Activated naive CD4-positive, alpha-beta T cell treated with Interleukin-2 at 50 U/mL for 16 hours (primary cell): ENCODE data around the gene ABCA2.

Experiments
- DNase-seq: peaks from one replicate; pipeline ENCODE4 v3.0.0-alpha.2; 2020

Gene ABCA2

GRCh38 chr9:136996361-136997292 lies 31.4 kb downstream of the ABCA2 start, which contains the start of gene CLIC3:
CLIC3 (minus strand) TSS chr9:136996568; CDS start chr9:136996543, 25 bp downstream.
- DNase-seq = peak; percentile 43

DNA sequence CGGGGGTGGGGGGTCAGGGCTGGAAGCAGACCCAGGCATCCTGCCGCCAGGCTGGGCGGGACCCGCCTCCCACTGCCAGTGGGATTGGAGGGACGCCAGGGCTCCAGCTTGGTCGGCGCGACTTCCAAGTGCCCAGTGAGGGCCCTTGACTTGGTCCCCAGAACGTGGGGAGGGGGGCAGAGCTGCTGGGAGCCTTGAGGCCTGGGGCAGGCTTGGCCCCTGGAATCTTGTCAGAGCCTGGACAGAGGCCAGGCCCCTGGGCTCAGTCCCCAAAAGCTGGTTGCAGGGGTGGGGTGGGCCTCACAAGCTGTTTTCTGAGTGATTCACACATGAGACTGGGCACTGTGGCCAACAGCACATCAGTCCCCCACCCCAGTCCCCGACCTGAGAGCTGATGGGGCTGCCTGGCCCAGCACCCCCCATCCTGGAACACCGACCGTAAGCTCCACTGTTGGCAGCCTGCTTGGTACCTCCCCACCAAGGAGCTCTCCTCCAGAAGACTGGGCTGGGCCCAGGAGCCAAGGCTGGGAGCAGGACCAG lies 32.2 kb downstream of the ABCA2 start:
- DNase-seq = no peak

DNA sequence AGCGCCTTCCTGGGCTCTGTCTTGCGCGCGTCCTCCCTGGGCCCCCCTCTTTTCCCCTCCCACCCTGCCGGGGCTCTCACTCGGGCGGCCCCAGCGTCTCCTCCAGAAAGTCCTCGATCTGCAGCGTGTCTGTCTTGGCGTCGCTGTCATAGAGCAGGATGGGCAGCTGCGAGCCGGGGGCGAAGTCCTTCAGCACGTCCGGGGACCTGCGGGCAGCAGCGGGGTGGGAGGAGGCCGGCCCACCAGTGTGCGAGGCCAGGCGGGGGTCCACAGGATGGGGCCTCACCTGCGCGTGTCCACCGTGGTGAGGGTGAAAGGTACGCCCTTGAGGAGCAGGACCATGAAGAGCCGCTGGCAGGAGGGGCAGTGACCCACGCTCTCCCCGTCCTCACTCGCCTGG lies 32.7 kb downstream of the ABCA2 start:
- no peak for DNase-seq

DNA sequence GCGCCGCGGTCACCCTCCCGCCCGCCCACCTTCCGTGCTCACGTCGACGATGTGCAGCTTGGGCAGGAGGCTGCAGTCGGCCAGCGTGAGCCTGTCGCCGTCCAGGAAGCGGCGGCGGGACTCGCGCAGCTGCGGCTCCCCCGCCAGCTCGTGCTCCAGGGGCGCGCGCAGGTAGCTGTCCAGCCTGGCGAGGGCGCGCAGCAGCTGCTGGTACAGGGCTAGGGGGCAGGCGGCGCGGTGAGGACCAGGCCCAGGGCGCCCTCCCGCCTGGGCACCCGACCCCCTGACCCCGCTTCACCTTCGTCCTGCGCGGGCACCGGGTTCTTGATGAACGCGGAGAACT lies 33.2 kb downstream of the ABCA2 start:
- no peak for DNase-seq

DNA sequence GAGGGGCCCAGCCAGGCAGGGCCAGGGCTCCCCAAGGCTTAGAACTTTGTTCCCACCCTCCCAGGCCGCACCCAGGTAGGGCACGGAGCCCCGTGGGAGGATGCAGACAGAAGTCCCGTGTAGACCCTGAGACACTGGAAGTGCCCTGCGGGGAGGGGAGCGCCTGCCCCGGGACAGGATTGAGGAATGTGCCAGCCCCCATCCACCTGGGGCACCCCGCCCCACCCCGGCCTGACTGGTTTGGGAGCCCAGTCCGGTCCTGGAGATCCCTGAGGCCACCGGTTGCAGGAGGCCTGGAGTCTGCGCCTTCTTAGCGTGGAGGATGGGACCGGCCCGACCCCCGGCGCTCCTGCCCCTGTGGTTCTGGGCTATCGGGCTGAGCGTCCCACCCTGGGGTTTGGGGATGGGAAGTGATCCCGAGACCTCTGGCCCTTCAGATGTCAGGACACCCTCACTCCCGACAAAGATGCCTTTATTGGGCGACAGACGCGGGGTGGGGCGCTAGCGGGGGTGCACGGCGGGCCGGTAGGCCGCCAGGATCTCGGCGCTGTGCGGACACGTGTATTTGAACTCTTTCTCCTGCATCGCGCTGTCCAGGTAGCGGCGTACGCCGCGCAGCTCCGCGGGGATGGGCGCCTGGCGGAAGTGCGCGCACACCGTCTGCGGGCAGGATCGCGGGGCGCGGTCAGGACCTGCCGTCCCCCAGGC lies 33.7 kb downstream of the ABCA2 start:
- DNase-seq = no peak

- no peak for DNase-seq
These were observed 35.1 kb downstream of the ABCA2 start for GRCh38 chr9:136992819-136993369.

DNA sequence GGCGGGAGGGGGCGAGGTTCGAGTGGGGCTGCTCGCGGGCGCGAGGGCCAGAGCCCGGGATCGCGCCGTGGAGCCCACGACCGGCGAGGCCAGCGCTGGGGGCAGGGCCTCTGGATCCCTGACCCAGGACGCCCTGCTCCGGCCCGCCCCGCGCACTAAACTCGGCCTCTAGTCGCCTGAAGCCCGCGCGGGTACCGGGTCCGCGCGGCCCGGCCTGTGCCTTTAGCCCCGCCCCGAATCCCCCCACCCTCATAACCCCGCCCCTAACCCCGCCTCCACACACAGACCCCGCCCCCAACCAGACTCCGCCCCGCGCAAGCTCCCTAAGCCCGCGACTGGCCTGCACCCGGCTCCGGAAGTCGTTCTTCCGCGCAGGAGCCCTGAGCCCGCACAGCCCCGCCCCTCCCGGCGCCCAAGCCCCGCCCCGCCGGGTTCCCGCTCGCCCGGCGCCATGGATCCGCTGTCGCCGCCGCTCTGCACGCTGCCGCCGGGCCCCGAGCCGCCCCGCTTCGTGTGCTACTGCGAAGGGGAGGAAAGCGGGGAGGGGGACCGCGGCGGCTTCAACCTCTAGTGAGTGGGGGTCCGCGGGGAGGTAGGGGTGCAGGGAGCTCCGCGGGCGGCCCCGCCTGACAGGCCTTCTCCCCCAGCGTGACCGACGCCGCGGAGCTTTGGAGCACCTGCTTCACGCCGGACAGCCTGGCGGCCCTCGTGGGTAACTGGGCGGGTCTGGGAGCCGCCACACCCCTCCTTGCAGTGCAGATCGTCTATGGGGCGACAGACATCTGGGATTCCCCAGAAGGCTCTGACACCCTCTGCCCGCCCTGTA lies 35.8 kb downstream of the ABCA2 start, which contains the start of gene PAXX:
Gene PAXX (plus strand): TSS at position 430 of the 826 bp plus-strand sequence. CDS start 22 bp downstream, at position 452.
- peak; percentile 95 for DNase-seq

- no peak for DNase-seq
These were observed 37.7 kb downstream of the ABCA2 start for GRCh38 chr9:136990242-136990911.

DNA sequence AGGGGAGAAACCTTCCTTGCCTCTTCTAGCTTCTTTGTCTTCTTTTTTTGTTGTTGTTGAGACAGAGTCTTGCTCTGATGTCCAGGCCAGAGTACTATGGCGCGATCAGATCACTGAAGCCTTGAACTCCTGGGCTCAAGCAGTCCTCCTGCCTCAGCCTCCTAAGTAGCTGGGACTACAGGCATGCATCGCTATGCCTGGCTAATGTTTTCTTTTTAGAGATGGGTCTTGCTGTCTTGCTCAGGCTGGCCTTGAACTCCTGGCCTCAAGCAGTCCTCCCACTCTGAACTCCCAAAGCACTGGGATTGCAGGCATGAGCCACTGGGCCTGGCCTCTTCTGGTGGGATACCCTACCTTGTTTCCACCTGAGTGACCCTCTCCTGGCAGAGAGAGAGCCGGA lies 39.2 kb downstream of the ABCA2 start:
- no peak for DNase-seq

- DNase-seq = no peak
These were observed 42.2 kb downstream of the ABCA2 start for GRCh38 chr9:136985853-136986252.

GRCh38 chr9:136985027-136985602 lies 42.9 kb downstream of the ABCA2 start:
- DNase-seq = no peak

DNA sequence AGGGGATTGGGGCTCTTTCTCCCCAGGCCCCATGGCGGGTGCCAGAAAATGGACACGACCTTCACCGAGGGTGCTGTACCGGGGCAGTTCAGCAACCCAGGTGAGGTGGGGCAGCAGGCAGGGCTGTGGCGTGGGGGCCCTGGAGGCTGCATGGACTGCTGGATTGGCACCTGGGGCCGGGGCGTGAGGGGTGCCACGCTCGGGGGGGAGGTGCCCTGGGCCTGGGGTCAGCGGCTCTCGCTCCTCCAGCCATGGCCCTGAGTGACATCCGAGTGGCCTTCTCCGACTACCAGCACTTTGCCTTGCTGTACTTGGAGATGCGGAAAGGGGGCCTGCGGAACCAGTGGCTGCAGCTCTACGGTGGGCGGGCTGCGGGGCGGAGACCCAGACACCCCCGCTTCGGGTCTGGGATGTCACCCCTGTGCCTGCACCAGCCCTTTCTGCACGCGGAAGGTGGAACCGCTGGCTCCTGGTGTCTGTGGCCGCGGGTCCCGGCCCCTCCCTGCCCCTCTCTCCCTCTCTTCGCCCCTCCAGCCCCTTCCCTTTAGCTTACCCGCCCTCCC lies 43.5 kb downstream of the ABCA2 start:
- DNase-seq = no peak

DNA sequence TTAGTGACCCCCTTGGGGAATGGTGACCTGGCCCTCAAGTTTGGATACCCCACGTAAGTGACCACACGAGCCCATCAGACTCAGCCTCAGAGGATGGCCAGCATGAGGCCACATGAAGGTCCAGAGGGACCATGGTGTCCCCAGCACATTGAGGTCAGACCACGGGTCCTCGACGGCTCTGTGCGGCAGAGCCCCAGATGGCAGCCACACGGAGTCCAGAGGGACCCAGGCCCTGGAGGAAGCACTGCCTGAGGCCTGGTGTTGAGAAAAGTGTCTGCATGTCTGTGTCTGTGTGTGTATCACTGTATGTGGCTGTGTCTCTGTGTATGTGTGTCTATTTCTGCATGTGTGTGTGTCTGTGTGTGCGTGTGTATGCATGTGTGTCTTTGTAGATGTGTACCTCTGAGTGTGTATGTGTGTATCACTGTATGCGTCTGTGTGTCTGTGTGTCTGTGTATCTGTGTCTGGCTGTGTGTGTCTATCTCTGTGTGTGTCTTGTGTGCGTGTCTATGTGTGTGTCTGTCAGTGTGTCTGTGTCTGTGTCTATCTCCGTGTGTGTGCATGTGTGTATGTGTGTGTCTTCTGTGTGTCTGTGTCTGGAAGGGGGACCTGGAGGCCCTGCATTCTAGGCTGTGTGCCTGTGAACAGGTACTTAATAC lies 44.3 kb downstream of the ABCA2 start:
- DNase-seq = no peak

GRCh38 chr9:136983167-136983566 lies 44.9 kb downstream of the ABCA2 start:
- no peak for DNase-seq

DNA sequence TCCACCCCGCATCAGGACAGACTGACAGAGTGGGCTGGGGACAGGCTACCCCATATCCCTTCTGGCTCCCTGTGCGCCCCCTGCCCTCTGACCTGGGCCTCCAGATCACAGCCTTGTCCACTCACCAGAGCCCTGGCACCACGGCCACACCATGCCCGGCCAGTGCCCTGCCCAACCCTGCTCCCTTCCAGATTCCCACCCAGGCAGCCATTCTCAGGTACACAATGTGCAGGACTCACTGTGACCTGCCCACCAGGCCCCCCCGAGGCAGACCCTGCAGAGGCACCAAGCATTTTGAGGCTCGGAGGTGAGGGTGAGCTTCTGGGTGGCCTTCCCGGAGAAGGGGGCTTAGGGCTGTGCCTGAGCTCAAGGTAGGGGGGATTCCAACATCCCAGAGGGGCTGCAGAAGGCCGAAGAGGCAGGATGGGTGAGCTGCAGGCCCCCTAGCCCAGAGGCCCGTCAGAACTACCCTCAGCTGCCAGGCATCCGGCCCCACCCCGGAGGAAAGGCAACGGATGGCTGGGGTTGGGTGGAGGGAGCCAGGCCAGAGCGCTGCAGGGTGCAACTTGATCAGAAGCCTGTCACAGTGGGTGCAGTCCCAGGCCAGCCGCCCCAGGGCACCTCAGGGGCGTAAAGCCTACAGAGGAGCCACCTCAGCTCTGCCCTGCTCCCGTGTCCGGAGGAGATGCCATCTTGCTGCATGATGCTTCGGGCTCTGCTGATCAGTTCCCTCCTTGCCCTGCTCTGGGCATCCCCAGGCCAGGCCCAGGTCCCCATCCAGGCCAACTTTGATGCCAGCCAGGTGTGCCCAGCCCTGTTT lies 45.6 kb downstream of the ABCA2 start, which contains the start of gene LCNL1:
Gene LCNL1 (plus strand): TSS at position 762 of the 820 bp plus-strand sequence. CDS start 594 bp downstream, outside the sequence.
- DNase-seq = no peak

DNA sequence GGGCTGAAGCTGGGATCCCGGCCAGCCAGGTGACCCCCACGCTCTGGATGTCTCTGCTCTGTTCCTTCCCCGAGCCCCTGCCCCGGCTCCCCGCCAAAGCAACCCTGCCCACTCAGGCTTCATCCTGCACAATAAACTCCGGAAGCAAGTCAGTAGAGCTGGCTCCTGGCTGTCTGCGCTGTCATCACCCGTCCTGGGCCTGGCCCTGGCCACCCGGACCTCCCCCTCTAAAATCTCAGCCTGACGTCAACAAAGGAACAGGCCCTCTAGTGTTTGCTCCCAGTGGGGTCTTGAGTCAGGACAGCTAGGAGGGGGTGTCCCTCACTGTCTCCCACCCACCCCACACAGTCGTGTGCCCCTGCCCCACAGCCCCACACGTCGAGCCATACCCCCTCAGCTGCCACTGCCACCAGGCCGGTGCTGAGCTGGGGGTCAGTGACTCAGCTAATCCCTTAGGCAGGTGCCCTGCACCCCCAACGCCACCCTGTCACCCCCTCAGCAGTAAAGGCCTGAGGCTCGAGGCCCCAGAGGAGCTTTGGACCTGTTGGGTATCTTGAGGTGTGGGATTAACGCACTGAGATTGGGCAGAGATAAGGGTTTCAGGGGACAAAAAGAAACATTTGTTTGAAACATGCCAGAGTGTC lies 46.3 kb downstream of the ABCA2 start:
- no peak for DNase-seq

DNA sequence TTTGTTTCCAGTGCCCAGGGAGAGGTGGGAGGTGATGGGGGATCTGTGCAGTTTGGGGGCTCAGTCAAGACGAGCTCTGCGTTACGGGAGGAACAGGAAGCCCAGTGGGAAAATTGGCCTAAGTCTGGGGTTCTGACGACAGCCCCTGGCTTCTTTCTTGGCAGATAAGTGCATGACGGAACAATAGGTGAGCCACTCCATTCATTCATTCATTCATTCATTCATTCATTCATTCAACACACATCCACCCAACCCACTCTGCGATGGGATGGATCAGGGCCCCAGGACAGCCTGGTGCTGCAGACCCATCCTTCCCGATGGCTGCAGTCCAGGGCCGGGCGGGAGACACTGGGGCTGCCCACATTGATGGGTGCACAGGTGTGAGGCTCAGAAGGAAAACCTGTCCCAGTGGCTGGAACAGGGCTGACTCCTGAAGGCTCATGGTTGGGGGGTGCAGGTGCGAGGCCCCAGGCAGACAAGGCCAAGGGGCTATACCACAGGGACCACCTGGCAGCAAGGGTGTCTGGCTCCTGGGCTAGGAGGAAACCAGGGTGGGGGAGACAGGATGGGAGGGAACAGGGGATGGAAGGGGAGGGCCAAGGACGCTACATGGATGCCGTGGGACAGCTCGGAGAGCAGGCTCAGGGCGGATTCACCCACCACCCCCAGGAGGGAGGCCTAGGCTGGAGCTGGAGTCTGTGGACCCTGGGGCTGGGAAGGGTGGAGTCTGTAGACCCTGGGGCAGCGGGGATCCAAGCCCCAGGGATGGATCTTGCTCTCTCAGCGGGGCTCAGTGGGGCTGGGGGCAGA lies 47.2 kb downstream of the ABCA2 start:
- no peak for DNase-seq
